ENCODE measurements around the gene COL23A1.

DNA sequence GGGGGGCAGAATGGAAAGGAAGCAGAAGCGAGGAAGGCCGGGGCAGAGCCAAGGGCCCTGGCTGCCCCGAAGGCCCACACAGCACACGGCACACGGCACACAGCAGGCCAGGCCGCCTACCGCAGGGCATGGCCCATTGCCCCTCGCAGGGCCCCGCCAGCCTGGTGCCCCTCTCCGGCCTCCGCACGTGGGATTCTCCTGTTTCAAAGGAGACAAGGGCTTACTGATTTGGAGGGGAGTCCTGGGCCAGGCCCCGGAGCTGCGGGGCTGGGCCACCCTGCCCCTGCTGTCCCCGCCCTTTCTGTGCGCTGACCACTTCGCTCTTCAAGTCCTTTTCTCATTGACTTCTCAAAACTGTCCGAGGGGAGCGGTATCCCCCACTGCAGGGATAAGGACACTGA, 349.9 kb downstream of the COL23A1 start:
- TF ChIP-seq, protein P1, sequence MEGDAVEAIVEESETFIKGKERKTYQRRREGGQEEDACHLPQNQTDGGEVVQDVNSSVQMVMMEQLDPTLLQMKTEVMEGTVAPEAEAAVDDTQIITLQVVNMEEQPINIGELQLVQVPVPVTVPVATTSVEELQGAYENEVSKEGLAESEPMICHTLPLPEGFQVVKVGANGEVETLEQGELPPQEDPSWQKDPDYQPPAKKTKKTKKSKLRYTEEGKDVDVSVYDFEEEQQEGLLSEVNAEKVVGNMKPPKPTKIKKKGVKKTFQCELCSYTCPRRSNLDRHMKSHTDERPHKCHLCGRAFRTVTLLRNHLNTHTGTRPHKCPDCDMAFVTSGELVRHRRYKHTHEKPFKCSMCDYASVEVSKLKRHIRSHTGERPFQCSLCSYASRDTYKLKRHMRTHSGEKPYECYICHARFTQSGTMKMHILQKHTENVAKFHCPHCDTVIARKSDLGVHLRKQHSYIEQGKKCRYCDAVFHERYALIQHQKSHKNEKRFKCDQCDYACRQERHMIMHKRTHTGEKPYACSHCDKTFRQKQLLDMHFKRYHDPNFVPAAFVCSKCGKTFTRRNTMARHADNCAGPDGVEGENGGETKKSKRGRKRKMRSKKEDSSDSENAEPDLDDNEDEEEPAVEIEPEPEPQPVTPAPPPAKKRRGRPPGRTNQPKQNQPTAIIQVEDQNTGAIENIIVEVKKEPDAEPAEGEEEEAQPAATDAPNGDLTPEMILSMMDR (IDR thresholded peaks at IDR 0.05), result no peak
- no peak for TF ChIP-seq EZH2 (IDR thresholded peaks at IDR 0.05; ENCODE audit: borderline replicate concordance, insufficient read depth, low read depth, low read length, poor library complexity, severe bottlenecking)

Data from B cell (primary cell).